ENCODE results near the gene CLCN1. TPM values are rescaled to one million over a fixed set of nuclear protein-coding genes. Genes with fewer than 3 reads are reported as not detected.

Gene CLCN1
- total and polyA plus RNA-seq, 10 of the 15 experiments (the other 5 are each of a cell fraction or from before 2014, with no cell fraction given): 0.30 TPM; not detected in 9

DNA sequence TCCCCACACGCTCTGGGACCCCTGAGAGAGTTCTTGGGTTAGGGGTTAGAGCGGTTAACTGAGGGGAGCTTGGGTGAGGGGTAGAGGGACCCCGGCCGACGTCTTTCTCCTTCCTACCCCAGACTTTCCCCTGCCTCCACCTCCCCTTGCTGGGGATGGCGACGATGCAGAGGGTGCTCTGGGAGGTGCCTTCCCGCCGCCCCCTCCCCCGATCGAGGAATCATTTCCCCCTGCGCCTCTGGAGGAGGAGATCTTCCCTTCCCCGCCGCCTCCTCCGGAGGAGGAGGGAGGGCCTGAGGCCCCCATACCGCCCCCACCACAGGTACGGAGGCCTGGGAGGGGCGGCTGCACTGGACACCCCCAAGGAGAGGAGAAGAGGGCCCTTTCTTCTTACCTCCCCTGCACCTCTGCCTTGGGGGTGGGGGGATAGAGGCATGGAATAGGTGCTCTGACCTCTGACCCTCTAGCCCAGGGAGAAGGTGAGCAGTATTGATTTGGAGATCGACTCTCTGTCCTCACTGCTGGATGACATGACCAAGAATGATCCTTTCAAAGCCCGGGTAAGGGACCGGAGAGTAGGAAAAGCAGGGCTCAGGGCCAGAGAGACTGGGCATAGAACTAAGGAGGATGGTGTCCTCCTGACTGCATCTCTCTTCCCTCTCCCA, 66.3 kb downstream of the CLCN1 start:
- H3K4me2 ChIP-seq (ENCODE audit: control insufficient read depth, insufficient read depth): peak overlapping the region; percentile 76
- DNase-seq (ENCODE audit: low read depth, low spot score): no peak
- H3K36me3 ChIP-seq (ENCODE audit: control insufficient read depth in 2 of 2, insufficient read depth in 2 of 2, low read length in 1 of 2): peaks cover 0 to 3% of the 10 kb centered on the region in 2 experiments; a peak in 1 of 4 replicates
- ChIA-PET RAD21 (ENCODE audit: unreplicated experiment) (interaction anchor here (0.5 to 1.3 kb wide), 2 partner anchors 34 to 35 kb away, joined by 3 to 5 read pairs; no protein-coding TSS in a partner anchor), SMC1A (ENCODE audit: uncharacterized antibody, unreplicated experiment) (no interaction called here), POLR2A (no interaction called here), CTCF (interaction anchor here (0.7 kb wide), 1 partner anchor 374 kb away, joined by 3 read pairs; no protein-coding TSS in a partner anchor)
- H3K27me3 ChIP-seq (replicated peaks in 1 of 2; ENCODE audit: control insufficient read depth in 2 of 2, insufficient read depth in 2 of 2, low read length in 1 of 2): no peaks in the 10 kb centered on the region
- peak overlapping the region; percentile 99 for H3K4me3 ChIP-seq
- no peak for ATAC-seq
- peak overlapping the region; percentile 94 for H3K9ac ChIP-seq (ENCODE audit: control insufficient read depth, insufficient read depth, low read length)
- no peaks in the 10 kb centered on the region for H3K9me3 ChIP-seq (replicated peaks; ENCODE audit: control insufficient read depth, insufficient read depth, low read length)
- H3K27ac ChIP-seq (ENCODE audit: control insufficient read depth, insufficient read depth): peak overlapping the region; percentile 92
- no peaks in the 10 kb centered on the region; the same call in 1 of the 2 replicates for H4K20me1 ChIP-seq (ENCODE audit: control insufficient read depth, insufficient read depth)
- H3K4me1 ChIP-seq (ENCODE audit: control insufficient read depth, insufficient read depth, low read length): peaks cover 20% of the 10 kb centered on the region
- intact Hi-C loops (cut with micrococcal nuclease; ENCODE audit: unreplicated experiment): loop anchor here (5.0 kb wide), 1 partner anchor 75 kb away; no protein-coding TSS in a partner anchor
- BruUV-seq (replicated peaks): no TSS peak
- TF ChIP-seq NR2F1 (conservative IDR thresholded peaks at IDR 0.05): 0 out of 2 replicates have a peak, but pooled peaks have one; percentile 48
- peak; percentile 45; the same call in 1 of the 2 replicates for TF ChIP-seq NR2C1 (IDR thresholded peaks at IDR 0.05)
- TF ChIP-seq NFXL1 (IDR thresholded peaks at IDR 0.05; ENCODE audit: borderline replicate concordance): no peak
- in situ Hi-C loops (cut with MboI): no loop called here
- FAIRE-seq: no peak
- 60% methylated on average over 9 of the region's 21 CpGs for WGBS (ENCODE audit: insufficient coverage, insufficient replicate concordance, low lambda C conversion rate, missing lambda C conversion rate)
- H3K79me2 ChIP-seq (ENCODE audit: control insufficient read depth, insufficient read depth, low read length): peaks cover 48% of the 10 kb centered on the region
- H2AFZ ChIP-seq (ENCODE audit: control insufficient read depth, low read depth, low read length): no peak overlapping the region

DNA sequence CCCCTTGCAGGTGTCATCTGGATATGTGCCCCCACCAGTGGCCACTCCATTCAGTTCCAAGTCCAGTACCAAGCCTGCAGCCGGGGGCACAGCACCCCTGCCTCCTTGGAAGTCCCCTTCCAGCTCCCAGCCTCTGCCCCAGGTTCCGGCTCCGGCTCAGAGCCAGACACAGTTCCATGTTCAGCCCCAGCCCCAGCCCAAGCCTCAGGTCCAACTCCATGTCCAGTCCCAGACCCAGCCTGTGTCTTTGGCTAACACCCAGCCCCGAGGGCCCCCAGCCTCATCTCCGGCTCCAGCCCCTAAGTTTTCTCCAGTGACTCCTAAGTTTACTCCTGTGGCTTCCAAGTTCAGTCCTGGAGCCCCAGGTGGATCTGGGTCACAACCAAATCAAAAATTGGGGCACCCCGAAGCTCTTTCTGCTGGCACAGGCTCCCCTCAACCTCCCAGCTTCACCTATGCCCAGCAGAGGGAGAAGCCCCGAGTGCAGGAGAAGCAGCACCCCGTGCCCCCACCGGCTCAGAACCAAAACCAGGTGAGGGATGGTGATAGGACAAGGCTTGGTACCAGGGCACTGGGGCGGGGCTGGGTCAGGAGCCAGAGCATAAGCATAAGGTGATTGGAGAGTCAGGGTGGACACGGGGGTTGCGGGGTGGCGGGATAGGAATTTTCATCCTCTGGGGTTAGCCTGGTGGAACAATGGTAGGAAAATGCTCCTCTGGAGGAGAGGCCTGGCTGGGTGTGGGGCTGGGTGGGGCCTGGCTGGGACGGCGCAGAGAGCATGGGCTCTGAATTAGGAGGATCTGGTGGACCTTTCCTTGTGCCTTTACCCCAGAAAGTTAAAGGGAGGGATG, 67.1 kb downstream of the CLCN1 start:
- Histone ChIP-seq H3K4me2 (ENCODE audit: control insufficient read depth, insufficient read depth) (peak overlapping the region; percentile 76), H3K9me3 (replicated peaks; ENCODE audit: control insufficient read depth, insufficient read depth, low read length) (no peaks in the 10 kb centered on the region), H4K20me1 (ENCODE audit: control insufficient read depth, insufficient read depth) (no peaks in the 10 kb centered on the region; the same call in 1 of the 2 replicates), H3K4me1 (ENCODE audit: control insufficient read depth, insufficient read depth, low read length) (peaks cover 20% of the 10 kb centered on the region), H3K79me2 (ENCODE audit: control insufficient read depth, insufficient read depth, low read length) (peaks cover 48% of the 10 kb centered on the region), H3K36me3 (ENCODE audit: control insufficient read depth in 2 of 2, insufficient read depth in 2 of 2, low read length in 1 of 2) (peaks cover 0 to 6% of the 10 kb centered on the region in 2 experiments; a peak in 3 of 4 replicates), H3K4me3 (peak overlapping the region; percentile 99), H3K27ac (ENCODE audit: control insufficient read depth, insufficient read depth) (no peak overlapping the region), H3K9ac (ENCODE audit: control insufficient read depth, insufficient read depth, low read length) (peak overlapping the region; percentile 94; the same call in 1 of the 2 replicates), H2AFZ (ENCODE audit: control insufficient read depth, low read depth, low read length) (no peak overlapping the region), H3K27me3 (replicated peaks in 1 of 2; ENCODE audit: control insufficient read depth in 2 of 2, insufficient read depth in 2 of 2, low read length in 1 of 2) (no peaks in the 10 kb centered on the region)
- intact Hi-C loops (cut with micrococcal nuclease; ENCODE audit: unreplicated experiment): loop anchor here (5.0 kb wide), 1 partner anchor 76 kb away; no protein-coding TSS in a partner anchor
- ATAC-seq (no peak), DNase-seq (ENCODE audit: low read depth, low spot score) (no peak), FAIRE-seq (no peak)
- POLR2A ChIA-PET: no interaction called here
- TF ChIP-seq CHD2 (IDR thresholded peaks at IDR 0.05; ENCODE audit: borderline replicate concordance, low read depth, low read length): no peak
- no peak for TF ChIP-seq TCF3 (IDR thresholded peaks at IDR 0.05; ENCODE audit: borderline replicate concordance, insufficient read depth, low read depth, low read length)
- no peak for TF ChIP-seq SREBF2 (IDR thresholded peaks at IDR 0.05; ENCODE audit: low read length)
- in situ Hi-C loops (cut with MboI): no loop called here
- RAD21 ChIA-PET (ENCODE audit: unreplicated experiment): interaction anchor here (0.5 kb wide), 1 partner anchor 34 kb away, joined by 3 read pairs; no protein-coding TSS in a partner anchor
- BruUV-seq (replicated peaks): TSS peak; percentile 47
- 92% methylated on average over 13 of the region's 15 CpGs for WGBS (ENCODE audit: insufficient coverage, insufficient replicate concordance, low lambda C conversion rate, missing lambda C conversion rate)
- SMC1A ChIA-PET (ENCODE audit: uncharacterized antibody, unreplicated experiment): interaction anchor here (1.6 kb wide), 1 partner anchor 143 kb away, joined by 4 read pairs; no protein-coding TSS in a partner anchor
- CTCF ChIA-PET: no interaction called here
